ENCODE measurements around the gene RRP1.

Gene RRP1

DNA sequence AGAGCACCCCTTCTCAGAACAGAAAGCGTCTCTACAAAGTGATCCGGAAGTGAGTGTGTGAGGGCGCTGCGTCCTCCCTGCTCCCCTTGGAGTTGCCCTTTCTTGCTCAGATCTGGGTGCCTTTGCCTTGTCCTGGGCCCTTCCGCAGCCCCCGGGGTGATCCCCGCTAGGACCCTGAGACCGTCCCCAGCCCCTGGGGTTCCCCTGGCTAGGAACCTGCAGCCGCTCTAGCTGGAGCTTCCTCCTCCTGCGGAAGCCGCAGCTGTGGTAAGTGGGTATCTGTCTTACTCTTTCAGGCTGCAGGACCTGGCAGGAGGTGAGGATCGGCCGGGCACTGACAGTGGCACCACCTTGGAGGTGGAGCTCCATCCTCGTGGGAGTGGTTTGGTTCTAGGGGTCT is 11.2 kb downstream of the RRP1 start:
- DNase-seq (ENCODE audit: low read depth in 2 of 2): no peak

DNA sequence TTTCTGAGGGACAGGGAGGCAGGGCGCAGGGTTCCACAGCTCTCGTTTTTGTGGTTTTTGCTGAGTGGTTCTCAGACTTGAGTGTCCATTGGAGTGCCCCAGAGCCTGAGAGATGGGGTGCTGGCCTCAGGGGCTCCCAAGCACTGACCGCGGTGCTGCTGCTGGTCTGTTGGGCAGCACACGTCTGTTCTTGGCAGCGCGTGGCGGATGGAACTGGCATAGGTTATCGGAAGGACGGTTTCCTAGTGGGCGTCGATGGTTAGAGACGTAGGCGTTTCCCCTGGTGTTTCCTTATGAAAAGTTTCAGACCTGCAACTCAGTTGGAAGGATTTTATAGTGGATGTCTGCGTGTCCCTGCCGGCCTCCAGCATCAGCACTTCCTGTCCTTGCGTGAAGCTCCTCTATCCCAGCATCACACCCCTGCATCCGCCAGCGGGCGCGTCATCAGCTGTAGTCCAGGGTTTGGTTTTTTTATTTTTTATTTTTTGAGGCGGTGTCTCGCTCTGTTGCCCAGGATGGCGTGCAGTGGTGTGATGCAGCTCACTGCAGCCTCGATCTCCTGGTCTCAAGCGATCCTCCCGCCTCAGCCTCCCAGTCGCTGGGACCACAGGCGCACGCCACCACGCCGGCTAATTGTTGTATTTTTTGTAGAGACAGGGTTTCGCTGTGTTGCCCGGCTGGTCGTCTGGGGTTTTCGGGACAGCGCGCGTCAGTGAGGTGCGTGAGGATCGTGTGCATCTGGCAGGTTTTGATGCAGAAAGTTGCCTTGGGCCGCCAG is 11.8 kb downstream of the RRP1 start:
- no peak for DNase-seq (ENCODE audit: low read depth in 2 of 2)

- DNase-seq (ENCODE audit: low read depth in 2 of 2): no peak
These were observed 13.4 kb downstream of the RRP1 start for GRCh38 chr21:43802713-43803313.

DNA sequence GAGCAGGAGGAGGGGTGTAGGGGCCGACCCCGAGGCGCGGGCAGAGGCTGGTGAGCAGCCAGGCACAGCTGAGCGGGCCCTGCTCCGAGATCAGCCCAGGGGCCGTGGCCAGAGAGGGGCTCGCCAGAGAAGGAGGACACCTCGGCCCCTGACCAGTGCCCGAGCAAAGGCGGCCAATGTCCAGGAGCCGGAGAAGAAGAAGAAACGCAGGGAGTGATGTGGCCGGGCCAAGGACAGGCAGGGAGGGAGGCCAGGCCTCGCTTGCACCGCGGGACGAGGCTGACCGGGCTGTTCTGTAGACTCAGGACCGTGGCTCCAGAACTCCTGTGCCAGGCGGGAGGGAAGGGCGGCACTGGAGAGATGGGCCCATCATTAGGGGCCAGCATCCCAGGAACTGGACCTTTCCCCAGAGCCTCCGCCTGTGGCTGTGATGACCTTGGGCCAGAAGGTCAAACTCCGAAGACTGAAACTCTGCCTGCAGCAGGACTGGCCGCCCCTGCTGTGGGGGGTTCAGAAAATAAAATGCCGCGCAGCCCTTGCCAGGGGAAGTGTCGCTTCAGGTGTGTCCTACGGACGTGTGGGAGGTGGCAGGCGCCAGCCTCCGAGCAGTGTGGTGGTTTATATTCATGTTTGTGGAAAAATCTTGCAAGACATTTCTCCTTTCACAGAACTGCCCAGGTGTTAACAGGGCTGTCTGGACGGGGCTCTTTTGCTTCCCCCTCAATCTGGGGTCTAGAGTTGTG is 14.4 kb downstream of the RRP1 start:
- no peak for DNase-seq (ENCODE audit: low read depth in 2 of 2)

GRCh38 chr21:43805275-43805800 is 16.0 kb downstream of the RRP1 start:
- DNase-seq (ENCODE audit: low read depth in 2 of 2): no peak

DNA sequence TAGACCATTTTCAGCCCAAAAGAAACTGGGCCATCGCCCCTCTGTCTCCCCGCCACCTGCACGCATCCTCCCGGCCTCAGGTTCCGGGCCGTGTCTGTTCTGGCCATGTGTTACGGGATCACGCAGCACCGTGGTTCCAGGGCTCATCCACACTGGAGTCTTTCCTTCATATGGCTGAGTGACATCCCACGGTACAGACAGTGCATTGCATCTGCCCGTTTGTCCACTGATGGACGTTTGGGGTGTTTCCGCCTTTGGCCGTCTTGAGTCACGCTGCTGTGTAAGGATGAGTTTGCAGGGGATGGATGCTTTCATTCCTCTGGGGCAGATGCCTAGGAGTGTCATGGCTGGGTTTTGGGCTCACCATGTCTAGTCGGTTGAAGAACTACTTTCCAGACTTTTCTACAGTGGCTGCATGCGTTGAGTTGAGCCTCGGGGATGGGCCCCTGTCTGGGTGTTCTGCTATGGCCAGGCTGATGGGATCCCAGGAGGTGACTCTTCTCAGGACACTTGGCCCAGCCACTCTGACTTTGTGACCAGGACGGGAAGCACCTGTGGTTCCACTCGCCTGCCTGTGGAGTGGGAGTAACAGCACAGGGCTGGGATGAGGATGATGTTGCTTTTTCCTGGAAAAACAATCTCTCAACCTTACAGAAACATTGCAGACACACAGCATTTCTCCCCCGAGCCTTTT is 16.8 kb downstream of the RRP1 start:
- DNase-seq (ENCODE audit: low read depth in 2 of 2): no peak

GRCh38 chr21:43808367-43808766 is 19.0 kb downstream of the RRP1 start:
- no peak for DNase-seq (ENCODE audit: low read depth in 2 of 2)

- DNase-seq (ENCODE audit: low read depth in 2 of 2): no peak
These were observed 19.5 kb downstream of the RRP1 start for GRCh38 chr21:43808832-43809251.

- no peak for DNase-seq (ENCODE audit: low read depth in 2 of 2)
These were observed 20.0 kb downstream of the RRP1 start for GRCh38 chr21:43809346-43809799.

DNA sequence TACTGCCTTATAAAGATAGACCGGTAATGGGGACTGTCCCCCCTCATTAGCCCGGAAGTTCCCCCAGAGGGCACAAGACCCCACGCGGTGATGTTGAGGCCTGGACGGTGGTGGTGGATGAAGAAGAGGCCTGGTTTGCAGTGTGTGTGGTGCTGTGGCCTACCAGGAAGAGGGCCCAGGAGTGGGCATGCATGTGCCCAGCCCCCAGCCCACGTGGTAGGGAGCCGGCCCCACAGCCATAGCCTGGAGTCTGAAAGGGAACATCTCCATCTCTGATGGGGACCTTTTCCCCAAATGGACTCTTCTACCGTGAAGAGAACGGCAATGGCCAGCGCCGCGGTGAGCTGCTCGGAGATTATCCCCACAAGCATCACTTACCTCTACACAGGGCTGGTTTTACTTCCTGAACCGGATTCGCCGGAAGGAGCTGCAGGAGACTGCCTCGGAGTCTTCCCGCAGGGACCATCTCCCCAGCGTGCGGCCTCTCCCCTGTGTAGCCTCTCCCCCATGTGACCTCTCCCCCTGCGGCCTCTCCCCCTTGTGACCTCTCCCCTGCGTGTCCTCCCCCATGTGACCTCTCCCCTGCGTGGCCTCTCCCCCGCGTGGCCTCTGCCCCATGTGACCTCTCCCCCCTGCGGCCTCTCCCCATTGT is 20.6 kb downstream of the RRP1 start:
- DNase-seq (ENCODE audit: low read depth in 2 of 2): no peak

DNA sequence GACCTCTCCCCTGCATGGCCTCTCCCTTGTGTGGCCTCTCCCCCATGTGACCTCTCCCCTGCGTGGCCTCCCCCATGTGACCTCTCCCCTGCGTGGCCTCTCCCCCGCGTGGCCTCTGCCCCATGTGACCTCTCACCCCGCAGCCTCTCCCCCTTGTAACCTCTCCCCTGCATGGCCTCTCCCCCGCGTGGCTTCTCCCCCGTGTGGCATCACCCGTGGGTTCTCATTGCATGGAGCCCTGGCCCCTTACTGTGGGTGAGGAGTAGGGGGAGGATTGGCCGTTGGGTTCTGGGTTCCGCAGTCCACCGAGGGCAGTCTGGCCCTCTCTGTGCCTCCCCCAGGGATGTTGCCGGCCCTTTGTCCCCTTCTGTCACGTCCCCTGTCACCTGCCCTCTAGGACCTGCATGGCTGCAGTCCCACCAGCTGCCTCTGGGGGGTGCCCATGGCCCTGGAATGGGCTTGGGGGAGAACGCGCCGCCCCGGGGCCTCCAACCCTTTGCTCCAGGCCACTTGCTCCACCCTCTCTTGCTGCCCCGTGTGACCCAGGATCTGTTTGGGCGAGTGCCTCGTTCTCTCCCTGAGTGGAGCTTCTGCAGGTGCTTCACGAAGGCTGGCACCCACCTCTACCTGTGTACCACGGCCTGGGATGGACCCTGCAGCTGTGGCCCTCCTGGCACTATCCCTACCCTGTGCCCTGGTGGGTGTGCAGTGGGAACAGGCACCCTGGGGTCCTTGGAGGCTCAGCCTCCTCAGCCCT is 21.3 kb downstream of the RRP1 start:
- DNase-seq (ENCODE audit: low read depth in 2 of 2): peak; percentile 72 to 82

DNA sequence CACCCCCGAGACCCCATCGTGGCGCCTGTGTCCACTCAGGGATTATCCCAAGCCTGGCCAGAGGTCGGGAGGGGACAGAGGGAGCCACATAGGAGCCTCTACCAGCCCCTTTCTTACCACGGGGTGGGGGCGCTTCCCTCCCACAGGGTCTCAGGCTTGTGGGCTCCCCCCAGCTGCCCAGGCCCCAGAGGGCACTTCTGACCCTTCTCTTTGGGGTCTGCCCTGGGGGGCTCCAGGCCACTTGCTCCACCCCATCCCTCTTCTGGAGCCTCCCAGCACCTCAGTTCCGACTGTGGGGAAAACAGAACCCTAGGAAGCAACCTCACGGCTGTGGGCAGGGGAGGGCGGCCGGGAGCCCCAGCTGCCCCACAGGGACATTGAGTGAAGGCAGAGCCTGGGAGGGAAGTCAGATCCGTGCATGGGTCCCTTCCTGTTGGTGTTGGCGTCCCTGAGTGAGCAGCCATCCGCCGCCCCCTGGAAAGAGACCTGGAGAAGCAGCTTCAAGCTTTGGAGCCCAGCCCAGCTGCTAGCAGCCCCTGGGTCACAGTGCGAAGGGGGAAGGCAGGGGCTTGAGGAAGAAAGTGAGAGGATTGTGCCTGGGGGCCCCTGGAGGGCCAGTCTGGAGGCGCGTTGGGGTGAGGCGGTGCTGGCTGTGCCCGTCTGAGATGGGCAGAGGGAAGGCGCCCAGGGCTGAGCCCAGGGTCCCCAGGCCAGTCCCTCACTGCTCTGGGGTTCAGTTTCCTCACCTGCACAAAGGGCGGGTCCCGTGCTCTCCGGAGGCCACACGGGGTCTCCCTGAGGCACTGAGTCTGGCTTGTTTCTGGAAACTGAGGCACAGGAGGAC is 22.1 kb downstream of the RRP1 start:
- DNase-seq (ENCODE audit: low read depth in 2 of 2): no peak

DNA sequence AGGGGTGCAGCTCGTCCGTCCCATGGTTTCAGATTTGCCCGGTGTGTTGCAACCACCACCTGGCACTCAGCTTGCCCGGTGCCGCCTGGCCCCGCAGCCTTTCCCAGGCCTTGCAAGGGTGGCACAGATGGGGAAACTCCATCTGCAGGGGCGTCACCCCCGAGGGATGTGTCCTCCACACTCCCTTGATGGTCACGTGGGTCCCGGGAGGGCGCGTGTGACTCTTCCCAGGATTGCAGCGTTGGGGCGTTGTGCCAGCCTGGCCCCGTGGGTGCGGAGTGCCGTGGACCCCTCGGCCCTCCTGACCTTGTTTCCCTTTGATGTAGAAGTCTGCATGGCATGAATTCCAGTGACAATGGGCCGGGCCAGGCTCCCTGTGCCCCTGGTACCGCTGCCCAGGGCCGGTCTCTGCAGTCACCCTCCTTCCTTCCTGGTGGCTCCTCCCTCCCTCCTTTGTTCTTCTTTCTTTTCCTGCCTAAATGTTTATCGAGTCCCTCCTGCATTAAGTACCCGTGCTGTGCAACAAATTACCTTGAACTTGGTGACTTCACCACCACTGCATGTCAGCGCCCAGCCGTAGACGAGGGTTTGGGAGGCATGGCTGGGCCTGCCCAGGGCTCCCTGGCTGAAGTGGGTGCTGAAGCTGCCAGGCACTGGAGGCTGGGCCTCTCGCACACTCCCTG is 22.9 kb downstream of the RRP1 start:
- no peak for DNase-seq (ENCODE audit: low read depth in 2 of 2)

GRCh38 chr21:43812957-43813655 is 23.7 kb downstream of the RRP1 start:
- no peak for DNase-seq (ENCODE audit: low read depth in 2 of 2)

DNA sequence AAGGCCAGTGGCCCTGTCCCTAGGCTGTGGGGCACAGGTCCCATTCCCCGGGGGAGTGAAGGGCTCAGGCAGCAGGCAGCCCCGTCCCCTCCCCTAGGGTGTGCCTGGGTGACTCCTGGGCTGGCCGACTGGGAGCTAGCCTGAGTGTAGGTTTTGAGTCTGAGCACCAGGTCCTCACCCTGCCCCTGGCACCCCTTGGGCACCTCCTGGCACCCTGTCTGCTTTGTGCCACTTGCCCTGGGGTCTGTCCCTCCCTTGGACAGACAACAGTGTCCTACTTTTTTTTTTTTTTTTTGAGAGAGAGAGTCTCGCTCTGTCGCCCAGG is 24.2 kb downstream of the RRP1 start:
- no peak for DNase-seq (ENCODE audit: low read depth in 2 of 2)

DNA sequence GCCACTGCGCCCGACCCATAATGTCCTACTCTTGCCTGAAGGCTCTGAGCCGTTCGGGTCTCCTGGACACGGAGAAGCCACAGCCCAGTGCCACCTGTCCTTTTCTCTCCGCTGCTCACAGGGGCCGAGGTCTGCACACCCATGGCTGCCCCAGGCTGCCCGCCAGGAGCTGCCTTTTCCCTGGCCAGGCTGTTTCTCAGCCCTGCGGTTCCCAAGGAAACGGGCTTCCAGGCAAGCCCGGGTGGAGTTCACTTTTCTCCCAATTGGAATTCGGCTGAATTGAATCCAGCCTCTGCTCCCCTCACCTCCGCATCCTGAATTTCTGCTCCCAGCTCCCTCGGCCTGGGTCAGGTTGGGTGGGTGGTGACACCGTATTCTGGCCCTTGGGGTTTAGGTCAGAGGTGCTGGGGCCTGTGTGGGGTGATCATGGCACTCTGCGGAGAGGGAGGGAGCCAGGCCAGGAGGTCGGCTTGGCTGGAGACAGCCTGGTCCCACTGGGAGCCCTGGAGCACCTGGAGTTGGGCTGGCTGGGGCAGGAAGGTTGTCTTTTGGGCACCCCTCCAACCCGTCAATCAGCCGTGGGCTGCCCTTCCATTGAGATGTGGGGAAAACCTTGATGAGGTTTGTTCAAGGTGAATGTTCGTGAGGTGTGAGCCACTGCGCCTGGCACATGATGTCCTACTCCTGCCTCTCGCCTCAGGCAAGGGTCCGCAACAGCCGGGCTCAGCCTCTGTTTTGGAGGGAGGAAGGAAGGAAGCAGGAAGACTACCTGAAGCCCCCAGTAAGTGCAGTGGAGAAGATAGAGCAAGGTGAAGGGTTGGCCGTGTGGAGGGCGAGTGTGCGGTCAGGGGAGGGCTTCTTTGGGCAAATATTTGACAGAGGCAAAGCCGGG is 25.1 kb downstream of the RRP1 start:
- DNase-seq (ENCODE audit: low read depth in 2 of 2): no peak

GRCh38 chr21:43815107-43815613 is 25.8 kb downstream of the RRP1 start:
- DNase-seq (ENCODE audit: low read depth in 2 of 2): no peak
